ENCODE measurements around the gene C11orf98.

C11orf98 gene

DNA sequence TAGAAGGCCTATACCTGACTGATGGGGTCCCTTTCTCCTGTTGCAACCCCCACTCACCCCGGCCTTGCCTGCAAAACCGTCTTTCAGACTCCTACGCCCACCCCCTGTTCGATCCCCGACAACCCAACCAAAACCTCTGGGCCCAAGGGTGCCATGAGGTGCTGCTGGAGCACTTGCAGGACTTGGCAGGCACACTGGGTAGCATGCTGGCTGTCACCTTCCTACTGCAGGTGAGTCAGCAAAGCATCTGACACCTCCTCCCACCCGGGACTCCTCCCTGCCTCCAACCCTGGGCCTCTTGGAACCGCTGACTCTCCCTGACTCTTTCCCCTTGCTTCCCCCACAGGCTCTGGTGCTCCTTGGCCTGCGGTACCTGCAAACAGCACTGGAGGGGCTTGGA lies 50.7 kb downstream of the C11orf98 start:
- TF ChIP-seq CTCF (IDR thresholded peaks at IDR 0.05; ENCODE audit: low read depth, low read length): no peak

DNA sequence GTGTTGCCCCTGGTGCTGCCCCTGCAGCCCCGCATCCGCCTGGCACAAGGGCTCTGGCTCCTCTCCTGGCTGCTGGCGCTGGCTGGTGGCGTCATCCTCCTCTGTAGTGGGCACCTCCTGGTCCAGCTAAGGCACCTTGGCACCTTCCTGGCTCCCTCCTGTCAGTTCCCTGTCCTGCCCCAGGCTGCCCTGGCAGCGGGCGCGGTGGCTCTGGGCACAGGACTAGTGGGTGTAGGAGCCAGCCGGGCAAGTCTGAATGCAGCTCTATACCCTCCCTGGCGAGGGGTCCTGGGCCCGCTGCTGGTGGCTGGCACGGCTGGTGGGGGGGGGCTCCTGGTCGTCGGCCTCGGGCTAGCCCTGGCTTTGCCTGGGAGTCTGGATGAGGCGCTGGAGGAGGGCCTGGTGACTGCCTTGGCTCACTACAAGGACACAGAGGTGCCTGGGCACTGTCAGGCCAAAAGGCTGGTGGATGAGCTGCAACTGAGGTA lies 51.7 kb downstream of the C11orf98 start:
- no peak overlapping the region for H3K4me3 ChIP-seq (ENCODE audit: low read depth, low read length)

More for the DNA sequence above, 50.7 kb downstream of the C11orf98 start:
- Histone ChIP-seq H3K36me3 (peaks cover 5% of the 10 kb centered on the region; the same call in 1 of the 2 replicates), H3K27ac (peak overlapping the region; percentile 6; the same call in 1 of the 2 replicates), H3K9me3 (ENCODE audit: severe bottlenecking) (no peaks in the 10 kb centered on the region), H3K27me3 (ENCODE audit: insufficient read depth, low read depth, severe bottlenecking) (no peaks in the 10 kb centered on the region), H3K4me3 (ENCODE audit: low read depth, low read length) (no peak overlapping the region)
- DNase-seq: no peak

More for the DNA sequence above, 51.7 kb downstream of the C11orf98 start:
- DNase-seq: no peak
- Histone ChIP-seq H3K27ac (peak overlapping the region; percentile 29), H3K27me3 (ENCODE audit: insufficient read depth, low read depth, severe bottlenecking) (no peaks in the 10 kb centered on the region), H3K36me3 (peaks cover 5% of the 10 kb centered on the region; the same call in 1 of the 2 replicates), H3K9me3 (ENCODE audit: severe bottlenecking) (no peaks in the 10 kb centered on the region)
- TF ChIP-seq CTCF (IDR thresholded peaks at IDR 0.05; ENCODE audit: low read depth, low read length): no peak
